HL-60 (cell line): ENCODE data around the gene HES6.

Source experiments
- GABPA ChIP-seq: IDR thresholded peaks from 2 replicates; pipeline ENCODE4 v1.6.1; 2012; ENCODE audit warnings: low read depth
- POLR2AphosphoS5 ChIP-seq: IDR thresholded peaks from 2 replicates; pipeline ENCODE4 v1.6.1; 2012; ENCODE audit warnings: low read depth
- TF ChIP-seq, protein P1 (sequence below): IDR thresholded peaks from one replicate; pipeline ENCODE4 v1.5.1; 2011; ENCODE audit warnings: low read length, control low read depth, inconsistent platforms; ENCODE audit not compliant: insufficient read depth

DNA sequence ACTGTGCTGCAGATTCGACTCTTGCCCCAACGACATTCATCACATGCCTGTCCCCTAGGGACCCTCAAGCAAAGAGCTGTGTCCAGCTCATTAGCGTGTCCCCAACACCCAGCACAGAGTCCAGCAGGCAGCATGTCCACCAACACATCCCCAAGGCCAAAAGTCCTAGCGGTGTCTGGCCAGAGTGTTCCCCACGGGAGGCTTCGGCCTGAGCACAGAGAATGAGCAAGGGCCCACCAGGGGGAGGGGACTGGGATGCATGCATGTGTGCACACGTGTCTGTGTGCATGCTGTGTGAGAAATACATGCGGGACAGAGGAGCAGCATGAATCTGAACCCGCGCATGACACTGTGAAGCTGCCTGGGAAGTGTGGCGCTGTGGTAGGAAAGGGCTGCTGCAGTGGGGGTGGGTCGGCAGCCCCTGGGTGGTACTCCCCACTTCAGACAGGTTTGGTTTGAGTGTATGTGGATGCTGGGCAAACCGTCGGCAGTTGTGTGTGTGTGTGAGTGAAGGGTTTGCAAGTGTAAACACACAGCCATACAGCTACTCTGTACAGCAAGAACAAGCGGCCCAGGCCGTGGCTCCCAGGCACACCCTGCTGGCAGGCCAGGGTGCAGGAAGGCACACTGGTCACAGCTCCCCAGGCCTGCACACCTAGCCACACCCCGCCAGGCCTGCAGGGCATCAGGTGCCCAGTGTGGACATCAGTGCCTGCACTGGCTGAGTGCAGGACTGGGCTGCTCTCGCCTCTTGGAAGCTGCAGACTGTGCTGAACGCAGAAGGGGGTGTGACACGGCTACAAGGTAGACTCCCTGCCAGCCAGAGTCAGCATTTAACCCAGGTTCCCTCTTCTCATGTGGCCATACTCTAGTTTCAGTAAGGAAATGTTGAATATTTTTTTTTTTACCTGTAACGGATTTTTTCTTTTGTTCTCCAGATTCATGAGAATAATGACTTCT, 19.5 kb upstream of the HES6 start:
- TF ChIP-seq, protein P1, sequence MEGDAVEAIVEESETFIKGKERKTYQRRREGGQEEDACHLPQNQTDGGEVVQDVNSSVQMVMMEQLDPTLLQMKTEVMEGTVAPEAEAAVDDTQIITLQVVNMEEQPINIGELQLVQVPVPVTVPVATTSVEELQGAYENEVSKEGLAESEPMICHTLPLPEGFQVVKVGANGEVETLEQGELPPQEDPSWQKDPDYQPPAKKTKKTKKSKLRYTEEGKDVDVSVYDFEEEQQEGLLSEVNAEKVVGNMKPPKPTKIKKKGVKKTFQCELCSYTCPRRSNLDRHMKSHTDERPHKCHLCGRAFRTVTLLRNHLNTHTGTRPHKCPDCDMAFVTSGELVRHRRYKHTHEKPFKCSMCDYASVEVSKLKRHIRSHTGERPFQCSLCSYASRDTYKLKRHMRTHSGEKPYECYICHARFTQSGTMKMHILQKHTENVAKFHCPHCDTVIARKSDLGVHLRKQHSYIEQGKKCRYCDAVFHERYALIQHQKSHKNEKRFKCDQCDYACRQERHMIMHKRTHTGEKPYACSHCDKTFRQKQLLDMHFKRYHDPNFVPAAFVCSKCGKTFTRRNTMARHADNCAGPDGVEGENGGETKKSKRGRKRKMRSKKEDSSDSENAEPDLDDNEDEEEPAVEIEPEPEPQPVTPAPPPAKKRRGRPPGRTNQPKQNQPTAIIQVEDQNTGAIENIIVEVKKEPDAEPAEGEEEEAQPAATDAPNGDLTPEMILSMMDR = no peak
- TF ChIP-seq POLR2AphosphoS5 = no peak
- TF ChIP-seq GABPA = no peak
